Measurements from ENCODE around the gene UBE2R2. TPM values are rescaled to one million over a fixed set of nuclear protein-coding genes. Genes with fewer than 3 reads are reported as not detected.
A peak's percentile ranks its signal among the peaks of the same experiment; 100 is the strongest.

UBE2R2 gene
- total RNA-seq, 1 donor from 2014 or later: 55.9 TPM

GRCh38 chr9:33932078-33932807 is 115.3 kb downstream of the UBE2R2 start:
- H3K36me3 Mint-ChIP-seq: peaks cover 35% of the 10 kb centered on the region
- no peaks in the 10 kb centered on the region for H3K9me3 Mint-ChIP-seq
- TF ChIP-seq CTCF (conservative IDR thresholded peaks at IDR 0.05): no peak
- H3K27ac Mint-ChIP-seq: no peak overlapping the region
- no peak overlapping the region for H3K4me3 Mint-ChIP-seq
- no peaks in the 10 kb centered on the region for H3K4me1 Mint-ChIP-seq (ENCODE audit: unreplicated experiment)
- no peaks in the 10 kb centered on the region for H3K27me3 Mint-ChIP-seq
- no peak for DNase-seq (ENCODE audit: extremely low spot score, unreplicated experiment)

GRCh38 chr9:33934188-33934878 is 117.4 kb downstream of the UBE2R2 start:
- no peak for TF ChIP-seq CTCF (conservative IDR thresholded peaks at IDR 0.05)
- H3K9me3 Mint-ChIP-seq: no peaks in the 10 kb centered on the region
- DNase-seq (ENCODE audit: extremely low spot score, unreplicated experiment): no peak
- no peaks in the 10 kb centered on the region for H3K27me3 Mint-ChIP-seq
- no peak overlapping the region for H3K4me3 Mint-ChIP-seq
- no peaks in the 10 kb centered on the region for H3K4me1 Mint-ChIP-seq (ENCODE audit: unreplicated experiment)
- peak overlapping the region; percentile 29 for H3K27ac Mint-ChIP-seq
- peaks cover 34% of the 10 kb centered on the region for H3K36me3 Mint-ChIP-seq

GRCh38 chr9:33939924-33940874 is 123.2 kb downstream of the UBE2R2 start:
- no peak overlapping the region for H3K4me3 Mint-ChIP-seq

GRCh38 chr9:33942471-33943083 is 125.6 kb downstream of the UBE2R2 start:
- Mint-ChIP-seq H3K27me3 (no peaks in the 10 kb centered on the region), H3K27ac (no peak overlapping the region), H3K36me3 (peaks cover 39% of the 10 kb centered on the region), H3K4me1 (ENCODE audit: unreplicated experiment) (no peaks in the 10 kb centered on the region), H3K9me3 (no peaks in the 10 kb centered on the region), H3K4me3 (no peak overlapping the region)
- DNase-seq (ENCODE audit: extremely low spot score, unreplicated experiment): no peak
- no peak for TF ChIP-seq CTCF (conservative IDR thresholded peaks at IDR 0.05)

More at GRCh38 chr9:33939924-33940874, 123.2 kb downstream of the UBE2R2 start:
- Mint-ChIP-seq H3K4me1 (ENCODE audit: unreplicated experiment) (no peaks in the 10 kb centered on the region), H3K36me3 (peaks cover 30% of the 10 kb centered on the region), H3K27me3 (no peaks in the 10 kb centered on the region), H3K9me3 (no peaks in the 10 kb centered on the region), H3K27ac (no peak overlapping the region)
- no peak for TF ChIP-seq CTCF (conservative IDR thresholded peaks at IDR 0.05)
- DNase-seq (ENCODE audit: extremely low spot score, unreplicated experiment): no peak

- peaks cover 45% of the 10 kb centered on the region for H3K36me3 Mint-ChIP-seq
These were observed 126.4 kb downstream of the UBE2R2 start for GRCh38 chr9:33943389-33943788.

More at GRCh38 chr9:33943389-33943788, 126.4 kb downstream of the UBE2R2 start:
- Mint-ChIP-seq H3K9me3 (no peaks in the 10 kb centered on the region), H3K4me3 (no peak overlapping the region), H3K27ac (no peak overlapping the region), H3K4me1 (ENCODE audit: unreplicated experiment) (no peaks in the 10 kb centered on the region), H3K27me3 (no peaks in the 10 kb centered on the region)
- TF ChIP-seq CTCF (conservative IDR thresholded peaks at IDR 0.05): no peak
- no peak for DNase-seq (ENCODE audit: extremely low spot score, unreplicated experiment)

Measured in type B pancreatic cell (in vitro differentiated cells).